Heart left ventricle (tissue), 16 donors: ENCODE measurements around the gene TMEM175. TPM values are rescaled to one million over a fixed set of nuclear protein-coding genes. Genes with fewer than 3 reads are reported as not detected.

Experiments used
- ATAC-seq, 4 donors: fragments of 200-7000 bp; cut with Tn5 transposase; one replicate each; pipeline ENCODE4 v1.9.1; 2020 to 2022; ENCODE audit warnings: moderate library complexity in 4 of 4, mild to moderate bottlenecking in 3 of 4, moderate number of reproducible peaks in 1 of 4
- DNase-seq, 5 donors: peaks; one replicate each; pipeline ENCODE4 v3.0.0-alpha.2; 2020
- H3K27ac ChIP-seq, 12 donors: fragments of 200-600 bp; sonication (generic) in 4 of 12; one replicate each; pipeline versions ENCODE4 v1.5.0 to v1.8.0; 2016 to 2022; ENCODE audit warnings: mild to moderate bottlenecking in 2 of 12
- H3K27me3 ChIP-seq, 9 donors: fragments of 200-600 bp; sonication (generic) in 2 of 9; one replicate each; pipeline versions ENCODE4 v1.5.1 to v1.8.0; 2016 to 2022; ENCODE audit warnings: mild to moderate bottlenecking in 3 of 9
- H3K36me3 ChIP-seq, 9 donors: fragments of 200-600 bp; sonication (generic) in 2 of 9; one replicate each; pipeline versions ENCODE4 v1.5.0 to v1.8.0; 2018 to 2022; ENCODE audit warnings: mild to moderate bottlenecking in 2 of 9
- H3K4me1 ChIP-seq, 12 donors: fragments of 200-600 bp; sonication (generic) in 4 of 12; one replicate each; pipeline versions ENCODE4 v1.5.0 to v1.8.0; 2016 to 2022; ENCODE audit warnings: mild to moderate bottlenecking in 3 of 12
- H3K4me3 ChIP-seq, 12 donors: fragments of 200-600 bp; sonication (generic) in 4 of 12; one replicate each; pipeline versions ENCODE4 v1.5.0 to v1.8.0; 2017 to 2022; ENCODE audit warnings: mild to moderate bottlenecking in 9 of 12, moderate library complexity in 4 of 12
- H3K9me3 ChIP-seq, 12 donors: fragments of 200-600 bp; sonication (generic) in 4 of 12; one replicate each; pipeline versions ENCODE4 v1.5.0 to v1.8.0; 2016 to 2022; ENCODE audit warnings: mild to moderate bottlenecking in 1 of 12
- POLR2A ChIP-seq, 2 donors: fragments of 450-650 bp; IDR thresholded peaks; one replicate each; pipeline ENCODE4 v1.6.1; 2017; ENCODE audit warnings: antibody characterized with exemption in 2 of 2, mild to moderate bottlenecking in 2 of 2, moderate library complexity in 2 of 2
- WGBS, 4 donors: extraction: QIAGEN DNeasy Blood & Tissue Kit in 2 of 4; methylation state at CpG; one replicate each; pipeline versions ENCODE4 v1.1.5 to v1.1.7; 2013 to 2018; 5-methylcytosine and 5-hydroxymethylcytosine counted together
- intact Hi-C, 10 donors: fragments of 100-400 bp; cut with DNase I; formaldehyde crosslinking; loops; one replicate each; pipeline versions ENCODE4 v1.11.1 to v1.14.2; 2022
- polyA plus RNA-seq, 2 donors: library from polyadenylated mRNA; stranded (reverse); fragments of 200-250 nt; gene quantifications; one replicate each; pipeline ENCODE4 v1.2.3, GENCODE V29; 2013
- total RNA-seq, 9 donors: library from RNA; depleted of rRNA in 2 of 9; stranded (reverse); fragments of >200 nt in 2 of 9; fragmentation: NEBNext Ultra II Directional in 3 of 9; extraction: Animal tissue kit (Norgen Biotek cat#: 25700) in 3 of 9; gene quantifications; one replicate each; pipeline versions ENCODE4 v1.1.0 to v1.2.4, GENCODE V29; 2016 to 2023
- TF ChIP-seq, protein P1 (sequence below), 12 donors: fragments of 200-600 bp; sonication (generic) in 4 of 12; IDR thresholded peaks; one replicate each; pipeline versions ENCODE4 v1.5.0 to v1.8.0; 2018 to 2022; ENCODE audit warnings: antibody characterized with exemption in 12 of 12, mild to moderate bottlenecking in 5 of 12
- donor health status: ischemic (EF 13 %, LVEDD 7.1; RV severe dilation, severe dysfunction).
- donor health status: healthy with polysubstance abuse.
- donor health status: DM: no; HTN: yes; CAD: no.
- donor health status: DM: no; HTN: no; CAD: no.
- donor health status: ischemic (EF 25% LVEDD 6.9; RV normal size, moderate dysfunction).
- donor health status: ischemic (EF 25% LVEDD 5.7; RV mildly dilated, moderate dysfunction).
- donor health status: healthy.
- donor health status: DM: yes; HTN: yes; CAD: no.
- donor health status: ischemic (EF 35%, LVEDD 5.7; RV mildly dilated, moderate dysfunction).
- donor health status: nonischemic (EF 11% LVEDD 7.7; RV severe dilation, severe dysfunction).
- donor health status: DM: yes; HTN: yes; CAD: no.
- donor health status: PGD.
- donor health status: ischemic (EF 29% LVEDD 5.4; RV normal size, mild dysfunction).
- donor health status: nonischemic (EF 23%, LVEDD 6.1; RV moderate dilation, normal function).

TMEM175 gene
- total and polyA plus RNA-seq, 11 donors = 14.2 to 34.6 (median 20.1) TPM

DNA sequence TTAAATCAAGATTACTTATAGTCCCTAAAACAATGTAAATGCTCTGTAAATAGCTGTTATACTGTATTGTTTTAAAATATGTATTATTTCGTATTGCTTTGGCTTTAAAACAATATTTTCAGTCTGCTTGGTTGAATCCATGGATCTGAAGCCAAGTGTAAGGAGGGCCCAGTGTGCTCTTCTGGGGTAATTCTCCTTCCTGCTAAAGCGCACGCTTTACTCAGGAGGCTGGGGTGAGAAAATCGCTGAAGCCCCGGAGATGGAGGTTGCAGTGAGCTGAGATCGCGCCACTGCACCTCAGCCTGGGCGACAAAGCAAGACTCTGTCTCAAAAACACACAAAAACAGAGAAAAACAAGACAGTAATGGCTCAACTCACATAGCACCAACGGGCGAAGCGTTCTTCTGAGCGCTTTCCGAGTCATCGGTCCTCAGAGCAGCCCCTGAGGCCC, 54.2 kb downstream of the TMEM175 start:
- DNase-seq = no peak
- no peaks in the 10 kb centered on the region for H3K9me3 ChIP-seq
- intact Hi-C loops = loop anchor here in 4 of 10 donors (5.0 to 10.0 kb wide), 4 partner anchors 54 to 244 kb away; partner anchors contain the start of genes GAK (in 1 of the 4) and TMEM175 (in 1 of the 4)
- ATAC-seq = peak in 2 of 4 donors; percentile 17 to 24
- no peak for TF ChIP-seq POLR2A (IDR thresholded peaks at IDR 0.05)
- TF ChIP-seq, protein P1, sequence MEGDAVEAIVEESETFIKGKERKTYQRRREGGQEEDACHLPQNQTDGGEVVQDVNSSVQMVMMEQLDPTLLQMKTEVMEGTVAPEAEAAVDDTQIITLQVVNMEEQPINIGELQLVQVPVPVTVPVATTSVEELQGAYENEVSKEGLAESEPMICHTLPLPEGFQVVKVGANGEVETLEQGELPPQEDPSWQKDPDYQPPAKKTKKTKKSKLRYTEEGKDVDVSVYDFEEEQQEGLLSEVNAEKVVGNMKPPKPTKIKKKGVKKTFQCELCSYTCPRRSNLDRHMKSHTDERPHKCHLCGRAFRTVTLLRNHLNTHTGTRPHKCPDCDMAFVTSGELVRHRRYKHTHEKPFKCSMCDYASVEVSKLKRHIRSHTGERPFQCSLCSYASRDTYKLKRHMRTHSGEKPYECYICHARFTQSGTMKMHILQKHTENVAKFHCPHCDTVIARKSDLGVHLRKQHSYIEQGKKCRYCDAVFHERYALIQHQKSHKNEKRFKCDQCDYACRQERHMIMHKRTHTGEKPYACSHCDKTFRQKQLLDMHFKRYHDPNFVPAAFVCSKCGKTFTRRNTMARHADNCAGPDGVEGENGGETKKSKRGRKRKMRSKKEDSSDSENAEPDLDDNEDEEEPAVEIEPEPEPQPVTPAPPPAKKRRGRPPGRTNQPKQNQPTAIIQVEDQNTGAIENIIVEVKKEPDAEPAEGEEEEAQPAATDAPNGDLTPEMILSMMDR (IDR thresholded peaks at IDR 0.05) = no peak
- H3K36me3 ChIP-seq = peaks cover 0 to 19% (median 0%) of the 10 kb centered on the region in 9 donors
- peaks cover 0 to 34% (median 18%) of the 10 kb centered on the region in 12 donors for H3K4me1 ChIP-seq
- peak overlapping the region in 10 of 12 donors; percentile 33 to 76 (median 55) for H3K27ac ChIP-seq
- WGBS, 4 donors = 4 to 7% (median 6%) methylated on average over 8 to 14 of the region's 14 CpGs
- H3K4me3 ChIP-seq = peak overlapping the region; percentile 60 to 93 (median 73)
- no peaks in the 10 kb centered on the region for H3K27me3 ChIP-seq

DNA sequence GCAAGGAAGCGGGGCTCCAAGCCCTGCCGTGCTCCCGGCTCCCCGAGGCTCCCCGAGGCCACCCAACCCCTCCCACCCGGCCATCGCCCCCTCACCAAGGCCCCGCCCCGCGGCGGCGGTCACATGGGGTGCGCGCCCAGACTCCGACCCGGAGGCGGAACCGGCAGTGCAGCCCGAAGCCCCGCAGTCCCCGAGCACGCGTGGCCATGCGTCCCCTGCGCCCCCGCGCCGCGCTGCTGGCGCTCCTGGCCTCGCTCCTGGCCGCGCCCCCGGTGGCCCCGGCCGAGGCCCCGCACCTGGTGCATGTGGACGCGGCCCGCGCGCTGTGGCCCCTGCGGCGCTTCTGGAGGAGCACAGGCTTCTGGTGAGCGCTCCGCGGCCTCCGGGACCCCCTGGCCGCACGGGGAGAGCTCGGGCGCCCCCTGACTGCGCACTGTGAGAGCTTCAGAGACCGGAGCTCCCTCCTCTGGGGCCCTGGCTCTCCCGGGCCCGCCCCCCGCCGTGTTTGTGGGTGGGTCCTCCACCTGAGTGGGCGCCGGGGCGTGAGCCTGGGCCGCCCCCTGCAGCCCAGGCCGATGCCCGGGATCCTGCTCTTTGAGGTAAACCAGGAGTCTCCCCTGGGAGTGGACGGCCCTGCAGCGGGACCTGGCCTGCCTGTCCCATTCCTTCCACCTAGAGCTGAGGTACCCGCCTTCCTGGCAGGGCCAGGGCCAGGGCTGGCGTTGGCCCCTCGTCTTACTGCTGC, 54.8 kb downstream of the TMEM175 start, which contains the start of gene IDUA:
Gene IDUA (plus strand): TSS at position 166 of the 745 bp plus-strand sequence. CDS start 41 bp downstream, at position 207.
- Histone ChIP-seq H3K27ac (peak within 1 kb of the TSS in 10 of 12 donors; percentile 33 to 76 (median 55)), H3K27me3 (no peaks in the 10 kb centered on the region), H3K4me3 (peak within 1 kb of the TSS; percentile 60 to 93 (median 73)), H3K36me3 (peaks cover 0 to 19% (median 0%) of the 10 kb centered on the region in 9 donors), H3K4me1 (peaks cover 0 to 34% (median 18%) of the 10 kb centered on the region in 12 donors), H3K9me3 (no peaks in the 10 kb centered on the region)
- TF ChIP-seq, protein P1 (IDR thresholded peaks at IDR 0.05) = peak; percentile 15 to 59 (median 43)
- peak in 1 of 2 donors; percentile 34 for TF ChIP-seq POLR2A (IDR thresholded peaks at IDR 0.05)
- DNase-seq (peak; percentile 83 to 90 (median 85)), ATAC-seq (peak; percentile 55 to 90 (median 86))
- WGBS, 4 donors = 0 to 2% (median 1%) methylated on average over 3 to 69 of the region's 69 CpGs
- intact Hi-C loops = loop anchor here in 4 of 10 donors (5.0 to 10.0 kb wide), 4 partner anchors 55 to 245 kb away; partner anchors contain the start of genes GAK (in 1 of the 4) and TMEM175 (in 1 of the 4)

DNA sequence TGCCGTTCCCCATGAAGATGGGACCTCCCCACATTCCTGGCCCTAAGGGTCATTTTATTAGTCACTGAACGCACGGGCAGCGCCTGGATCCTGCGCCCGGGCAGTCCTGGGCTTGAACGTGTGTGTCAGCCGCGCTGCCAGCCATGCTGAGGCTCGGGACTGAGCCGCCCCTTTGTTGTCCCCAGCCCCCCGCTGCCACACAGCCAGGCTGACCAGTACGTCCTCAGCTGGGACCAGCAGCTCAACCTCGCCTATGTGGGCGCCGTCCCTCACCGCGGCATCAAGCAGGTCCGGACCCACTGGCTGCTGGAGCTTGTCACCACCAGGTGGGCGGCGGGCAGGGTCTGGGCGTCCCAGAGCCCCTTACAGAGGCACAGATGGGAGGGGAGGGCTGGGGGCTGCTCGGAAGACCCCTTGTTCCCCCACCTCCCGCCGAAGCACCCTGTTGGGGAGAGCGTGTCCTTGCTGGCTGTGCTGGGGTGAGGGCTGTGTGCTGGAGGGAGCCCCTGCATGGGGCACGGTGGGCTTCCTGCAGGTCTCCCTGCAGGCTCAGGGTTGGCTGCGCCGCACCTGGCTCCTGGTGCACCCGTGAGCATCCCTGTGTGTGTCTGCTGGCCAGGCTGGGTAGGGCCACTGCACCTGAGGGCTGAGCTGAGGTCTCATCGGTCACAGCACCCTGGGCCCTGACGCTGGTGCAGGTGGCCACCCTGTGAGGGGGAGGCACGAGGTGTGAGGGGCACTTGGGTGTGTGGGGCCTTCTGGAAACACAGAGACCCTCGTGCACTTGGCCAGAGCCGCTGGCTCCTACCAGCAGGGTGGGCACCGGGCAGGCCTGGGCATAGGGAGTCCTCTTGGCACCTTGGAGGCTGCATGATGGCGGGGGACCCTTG, 55.6 kb downstream of the TMEM175 start:
- TF ChIP-seq POLR2A (IDR thresholded peaks at IDR 0.05) = no peak
- TF ChIP-seq, protein P1 (IDR thresholded peaks at IDR 0.05) = no peak
- H3K4me1 ChIP-seq = peaks cover 0 to 34% (median 18%) of the 10 kb centered on the region in 12 donors
- DNase-seq = peak in 3 of 5 donors; percentile 29 to 60 (median 33)
- peak overlapping the region; percentile 60 to 93 (median 73) for H3K4me3 ChIP-seq
- H3K27me3 ChIP-seq = no peaks in the 10 kb centered on the region
- WGBS, 4 donors = 73 to 83% (median 79%) methylated on average over 28 to 37 of the region's 37 CpGs
- H3K36me3 ChIP-seq = peaks cover 0 to 19% (median 0%) of the 10 kb centered on the region in 9 donors
- ATAC-seq = no peak
- no peaks in the 10 kb centered on the region for H3K9me3 ChIP-seq
- H3K27ac ChIP-seq = peak overlapping the region in 2 of 12 donors; percentile 47 to 63
- intact Hi-C loops = loop anchor here in 5 of 10 donors (2.0 to 10.0 kb wide), 5 partner anchors 55 to 246 kb away; partner anchors contain the start of genes GAK (in 2 of the 5) and TMEM175 (in 2 of the 5)
